Fibroblast of the aortic adventitia (primary cell): ENCODE measurements around the gene MAP3K4. TPM values are rescaled to one million over a fixed set of nuclear protein-coding genes. Genes with fewer than 3 reads are reported as not detected.
"Not testable (repeated sequence)": the region's sequence is repeated elsewhere in the genome, so short reads cannot be mapped to it uniquely, and the experiment has no call there.

Experiments used
- DNase-seq: peaks from one replicate; pipeline ENCODE4 v3.0.0-alpha.2; 2010; ENCODE audit warnings: low read depth
- H3K4me3 ChIP-seq: 2 replicates; pipeline ENCODE4 v1.5.1; 2011; ENCODE audit warnings: low read depth, mild to moderate bottlenecking, control low read depth, low read length, moderate library complexity
- CTCF ChIP-seq: IDR thresholded peaks from 2 replicates; pipeline ENCODE4 v1.5.1; 2011; ENCODE audit warnings: mild to moderate bottlenecking, low read length, control low read depth, inconsistent platforms; ENCODE audit not compliant: insufficient read depth
- total RNA-seq: library from RNA; depleted of rRNA; stranded (reverse); fragments of >200 nt; gene quantifications from 2 replicates; pipeline ENCODE4 v1.2.3, GENCODE V29; 2012; ENCODE audit warnings: low replicate concordance

The MAP3K4 gene
- total RNA-seq, 1 donor: 25.0 TPM

GRCh38 chr6:161116554-161116953 is 125.0 kb downstream of the MAP3K4 start:
- TF ChIP-seq CTCF: no peak
- no peak overlapping the region for H3K4me3 ChIP-seq
- DNase-seq: no peak

GRCh38 chr6:161117308-161117707 is 125.7 kb downstream of the MAP3K4 start:
- no peak overlapping the region for H3K4me3 ChIP-seq
- no peak for TF ChIP-seq CTCF
- no peak for DNase-seq

- no peak for DNase-seq
- TF ChIP-seq CTCF: no peak
- H3K4me3 ChIP-seq: no peak overlapping the region
Observed at GRCh38 chr6:161117942-161118341, 126.4 kb downstream of the MAP3K4 start.

GRCh38 chr6:161123319-161123718 is 131.8 kb downstream of the MAP3K4 start:
- DNase-seq, H3K4me3 ChIP-seq: not testable (repeated sequence)

- no peak for DNase-seq
- no peak for TF ChIP-seq CTCF
- H3K4me3 ChIP-seq: no peak overlapping the region
Observed at GRCh38 chr6:161125591-161125990, 134.0 kb downstream of the MAP3K4 start.

- H3K4me3 ChIP-seq: no peak overlapping the region
- no peak for DNase-seq
- TF ChIP-seq CTCF: no peak
Observed at GRCh38 chr6:161127071-161127740, 135.6 kb downstream of the MAP3K4 start.

GRCh38 chr6:161128230-161128629 is 136.7 kb downstream of the MAP3K4 start:
- no peak for DNase-seq
- TF ChIP-seq CTCF: no peak
- no peak overlapping the region for H3K4me3 ChIP-seq
